Neural cell (in vitro differentiated cells): Measurements from ENCODE around the gene SLCO4A1. TPM values are rescaled to one million over a fixed set of nuclear protein-coding genes. Genes with fewer than 3 reads are reported as not detected.

Source experiments
- H2AFZ ChIP-seq: fragments of 200-600, 300-800 bp; sonication (generic), shearing (Covaris generic); 2 replicates; pipeline ENCODE4 v1.6.0; 2014; ENCODE audit warnings: low read depth, mild to moderate bottlenecking, antibody characterized with exemption, low read length, moderate library complexity
- H3F3A ChIP-seq: fragments of 200-600 bp; shearing (Covaris generic); 2 replicates; pipeline ENCODE4 v1.6.1; 2016; ENCODE audit warnings: mild to moderate bottlenecking, moderate library complexity, mixed read lengths, antibody characterized with exemption, low read length; ENCODE audit not compliant: insufficient read depth, poor library complexity, severe bottlenecking
- H3K27ac ChIP-seq: fragments of 200-600, 300-800 bp; sonication (generic), shearing (Covaris generic); 2 replicates; pipeline ENCODE4 v1.5.1; 2014; ENCODE audit warnings: mild to moderate bottlenecking, low read length, moderate library complexity
- H3K27me3 ChIP-seq: fragments of 300-800, 200-600 bp; sonication (generic), shearing (Covaris generic); 2 replicates; pipeline ENCODE4 v1.6.0; 2014; ENCODE audit warnings: mild to moderate bottlenecking, low read depth, low read length, moderate library complexity; ENCODE audit not compliant: insufficient read depth
- H3K36me3 ChIP-seq: fragments of 300-800, 200-600 bp; sonication (generic), shearing (Covaris generic); 2 replicates; pipeline ENCODE4 v1.5.1; 2014; ENCODE audit warnings: mild to moderate bottlenecking, antibody characterized with exemption, low read length, moderate library complexity; ENCODE audit not compliant: insufficient read depth
- H3K4me2 ChIP-seq: fragments of 300-800, 200-600 bp; sonication (generic), shearing (Covaris generic); 2 replicates; pipeline ENCODE4 v1.6.0; 2014; ENCODE audit warnings: mild to moderate bottlenecking, low read length
- H3K4me3 ChIP-seq: fragments of 300-800, 200-600 bp; sonication (generic), shearing (Covaris generic); 2 replicates; pipeline ENCODE4 v1.5.1; 2014; ENCODE audit warnings: mild to moderate bottlenecking, low read length, moderate library complexity
- H3K79me2 ChIP-seq: fragments of 200-600 bp; shearing (Covaris generic); replicated peaks from 2 replicates; pipeline ENCODE4 v1.6.0; 2014; ENCODE audit warnings: mild to moderate bottlenecking, low read length, moderate library complexity; ENCODE audit not compliant: insufficient read depth
- H3K9ac ChIP-seq: fragments of 300-800, 200-600 bp; sonication (generic), shearing (Covaris generic); 2 replicates; pipeline ENCODE4 v1.6.1; 2016; ENCODE audit warnings: mild to moderate bottlenecking, low read length, mixed read lengths
- H3K9me2 ChIP-seq: fragments of 200-600 bp; shearing (Covaris generic); 2 replicates; pipeline ENCODE4 v1.6.1; 2016; ENCODE audit warnings: mild to moderate bottlenecking, low read length, mixed read lengths; ENCODE audit not compliant: insufficient read depth
- H3K9me3 ChIP-seq: fragments of 200-600, 300-800 bp; sonication (generic), shearing (Covaris generic); 2 replicates; pipeline ENCODE4 v1.6.1; 2016; ENCODE audit warnings: mild to moderate bottlenecking, mixed run types, low read length, moderate library complexity, mixed read lengths
- H4K20me1 ChIP-seq: fragments of 200-600 bp; shearing (Covaris generic); 2 replicates; pipeline ENCODE4 v1.6.1; 2016; ENCODE audit warnings: mild to moderate bottlenecking, mixed run types; ENCODE audit not compliant: insufficient read depth
- CTCF ChIP-seq: fragments of 450-650 bp; IDR thresholded peaks from 2 replicates; pipeline ENCODE4 v1.5.1; 2014; ENCODE audit warnings: antibody characterized with exemption, mild to moderate bottlenecking, moderate library complexity; ENCODE audit not compliant: poor library complexity, severe bottlenecking
- EP300 ChIP-seq: fragments of 450-650 bp; conservative IDR thresholded peaks from 2 replicates; pipeline ENCODE4 v1.6.1; 2014; ENCODE audit warnings: antibody characterized with exemption, mild to moderate bottlenecking, moderate library complexity; ENCODE audit not compliant: poor library complexity, severe bottlenecking
- EZH2 ChIP-seq: fragments of 200-600, 300-800 bp; shearing (Covaris generic), sonication (generic); IDR thresholded peaks from 2 replicates; pipeline ENCODE4 v1.6.1; 2014; ENCODE audit warnings: antibody characterized with exemption, low read length, borderline replicate concordance, mild to moderate bottlenecking; ENCODE audit not compliant: insufficient read depth, poor library complexity, severe bottlenecking
- MXI1 ChIP-seq: fragments of 450-650 bp; conservative IDR thresholded peaks from 2 replicates; pipeline ENCODE4 v1.6.1; 2014; ENCODE audit warnings: antibody characterized with exemption, mild to moderate bottlenecking; ENCODE audit not compliant: poor library complexity, severe bottlenecking
- POLR2AphosphoS5 ChIP-seq: IDR thresholded peaks from 2 replicates; pipeline ENCODE4 v1.6.1; 2012
- RAD21 ChIP-seq: fragments of 450-650 bp; conservative IDR thresholded peaks from 2 replicates; pipeline ENCODE4 v1.6.1; 2014; ENCODE audit warnings: antibody characterized with exemption, mild to moderate bottlenecking, moderate library complexity
- REST ChIP-seq: IDR thresholded peaks from 2 replicates; pipeline ENCODE4 v1.6.1; 2012; ENCODE audit warnings: borderline replicate concordance
- SMC3 ChIP-seq: fragments of 450-650 bp; conservative IDR thresholded peaks from 2 replicates; pipeline ENCODE4 v1.6.1; 2014; ENCODE audit warnings: antibody characterized with exemption, mild to moderate bottlenecking, moderate library complexity; ENCODE audit not compliant: poor library complexity
- TAF1 ChIP-seq: IDR thresholded peaks from 2 replicates; pipeline ENCODE4 v1.6.1; 2012; ENCODE audit warnings: low read depth
- polyA plus RNA-seq: library from polyadenylated mRNA; depleted of rRNA; stranded (reverse); fragments of >200 nt; gene quantifications from 2 replicates; pipeline ENCODE4 v1.2.3, GENCODE V29; 2014

SLCO4A1 gene
- polyA plus RNA-seq, 1 donor from 2014 or later = 3.5 TPM

GRCh38 chr20:62606551-62607201 lies 35.6 kb upstream of the SLCO4A1 start:
- Histone ChIP-seq H2AFZ (no peak overlapping the region), H3K79me2 (no peaks in the 10 kb centered on the region), H3K4me2 (no peak overlapping the region), H3K9me3 (no peaks in the 10 kb centered on the region), H3K36me3 (no peaks in the 10 kb centered on the region), H3K9ac (no peak overlapping the region), H3K4me3 (no peak overlapping the region), H3K9me2 (no peaks in the 10 kb centered on the region), H3K27ac (no peak overlapping the region), H3K27me3 (no peaks in the 10 kb centered on the region), H4K20me1 (no peaks in the 10 kb centered on the region), H3F3A (no peaks in the 10 kb centered on the region)
- TF ChIP-seq POLR2AphosphoS5 (no peak), MXI1 (no peak), TAF1 (no peak), CTCF (no peak), EZH2 (no peak), EP300 (no peak), SMC3 (no peak), REST (no peak), RAD21 (no peak)

GRCh38 chr20:62607366-62608217 lies 34.7 kb upstream of the SLCO4A1 start:
- Histone ChIP-seq H2AFZ (no peak overlapping the region), H3K4me3 (no peak overlapping the region), H4K20me1 (no peaks in the 10 kb centered on the region), H3K36me3 (no peaks in the 10 kb centered on the region), H3F3A (no peaks in the 10 kb centered on the region), H3K4me2 (no peak overlapping the region), H3K9ac (no peak overlapping the region), H3K27me3 (no peaks in the 10 kb centered on the region), H3K9me3 (no peaks in the 10 kb centered on the region), H3K9me2 (no peaks in the 10 kb centered on the region), H3K27ac (no peak overlapping the region), H3K79me2 (no peaks in the 10 kb centered on the region)
- TF ChIP-seq MXI1 = no peak
- TF ChIP-seq POLR2AphosphoS5 = no peak
- TF ChIP-seq TAF1 = no peak
- no peak for TF ChIP-seq RAD21
- TF ChIP-seq CTCF = no peak
- no peak for TF ChIP-seq EP300
- no peak for TF ChIP-seq REST
- TF ChIP-seq SMC3 = no peak
- no peak for TF ChIP-seq EZH2
